Peyer's patch (tissue), 4 donors: Measurements from ENCODE around the gene MARF1.

ENCODE experiments used
- POLR2A ChIP-seq, 2 donors: fragments of 450-650 bp; IDR thresholded peaks; one replicate each; pipeline ENCODE4 v1.5.1; 2017; ENCODE audit warnings: antibody characterized with exemption in 2 of 2, mild to moderate bottlenecking in 2 of 2, moderate library complexity in 2 of 2
- TF ChIP-seq, protein P1 (sequence below), 6 experiments: fragments of 450-650 bp in 4 of 6; fragments of 200-600 bp in 2 of 6; sonication (generic) in 1 of 6; IDR thresholded peaks; one replicate each; pipeline ENCODE4 v1.5.1; 2017 to 2019; ENCODE audit warnings: antibody characterized with exemption in 6 of 6, mild to moderate bottlenecking in 3 of 6, moderate library complexity in 1 of 6

GRCh38 chr16:15617901-15618300 lies 25.1 kb downstream of the MARF1 start:
- TF ChIP-seq, protein P1, sequence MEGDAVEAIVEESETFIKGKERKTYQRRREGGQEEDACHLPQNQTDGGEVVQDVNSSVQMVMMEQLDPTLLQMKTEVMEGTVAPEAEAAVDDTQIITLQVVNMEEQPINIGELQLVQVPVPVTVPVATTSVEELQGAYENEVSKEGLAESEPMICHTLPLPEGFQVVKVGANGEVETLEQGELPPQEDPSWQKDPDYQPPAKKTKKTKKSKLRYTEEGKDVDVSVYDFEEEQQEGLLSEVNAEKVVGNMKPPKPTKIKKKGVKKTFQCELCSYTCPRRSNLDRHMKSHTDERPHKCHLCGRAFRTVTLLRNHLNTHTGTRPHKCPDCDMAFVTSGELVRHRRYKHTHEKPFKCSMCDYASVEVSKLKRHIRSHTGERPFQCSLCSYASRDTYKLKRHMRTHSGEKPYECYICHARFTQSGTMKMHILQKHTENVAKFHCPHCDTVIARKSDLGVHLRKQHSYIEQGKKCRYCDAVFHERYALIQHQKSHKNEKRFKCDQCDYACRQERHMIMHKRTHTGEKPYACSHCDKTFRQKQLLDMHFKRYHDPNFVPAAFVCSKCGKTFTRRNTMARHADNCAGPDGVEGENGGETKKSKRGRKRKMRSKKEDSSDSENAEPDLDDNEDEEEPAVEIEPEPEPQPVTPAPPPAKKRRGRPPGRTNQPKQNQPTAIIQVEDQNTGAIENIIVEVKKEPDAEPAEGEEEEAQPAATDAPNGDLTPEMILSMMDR (IDR thresholded peaks at IDR 0.05), result no peak
- TF ChIP-seq POLR2A (IDR thresholded peaks at IDR 0.05), result no peak
